HEK293 (cell line): Measurements from ENCODE around the gene PEX5L.

Experiments
- CTCF ChIA-PET: fragments of 350-600 bp; formaldehyde crosslinking; extraction: SDS; loops from one replicate; lab custom pipeline; 2021; ENCODE audit warnings: antibody characterized with exemption; lab: Yijun Ruan, JAX
- POLR2A ChIA-PET: fragments of 300-600 bp; formaldehyde crosslinking; extraction: SDS; loops from one replicate; lab custom pipeline; 2020; ENCODE audit warnings: antibody characterized with exemption, inconsistent platforms; lab: Yijun Ruan, JAX
- H3K27ac ChIP-seq: fragments of 200-500 bp; sonication (Bioruptor generic); 2 replicates; pipeline ENCODE4 v1.5.1; 2014; ENCODE audit warnings: low read depth, low read length, control low read depth, inconsistent platforms; ENCODE audit errors: extremely low read depth
- H3K36me3 ChIP-seq, 2 experiments: fragments of 200-500 bp in 1 of 2; sonication (Bioruptor generic) in 1 of 2; 1 replicate in 1 of 2; 2 replicates in 1 of 2; pipeline ENCODE4 v1.5.1; 2014 to 2017; ENCODE audit warnings: inconsistent platforms in 2 of 2, low read length in 2 of 2; ENCODE audit not compliant: control insufficient read depth in 2 of 2, insufficient read depth in 1 of 2
- H3K4me1 ChIP-seq: fragments of 200-500 bp; sonication (Bioruptor generic); 2 replicates; pipeline ENCODE4 v1.5.1; 2014; ENCODE audit warnings: mild to moderate bottlenecking, low read length, inconsistent platforms; ENCODE audit not compliant: control insufficient read depth, insufficient read depth
- H3K4me3 ChIP-seq: 2 replicates; pipeline ENCODE4 v1.5.1; 2011; ENCODE audit warnings: low read depth, mild to moderate bottlenecking, control low read depth, low read length, moderate library complexity
- H3K9me3 ChIP-seq: fragments of 200-500 bp; sonication (Bioruptor generic); 2 replicates; pipeline ENCODE4 v1.5.1; 2014; ENCODE audit warnings: low read depth, low read length, inconsistent platforms; ENCODE audit not compliant: control insufficient read depth, insufficient read depth
- GLIS1 ChIP-seq: fragments of 450-650 bp; formaldehyde crosslinking; IDR thresholded peaks from 2 replicates; pipeline ENCODE4 v1.5.1; 2016; ENCODE audit warnings: missing biosample characterization, missing genetic modification characterization
- HOXC10 ChIP-seq: sonication (generic); formaldehyde crosslinking; IDR thresholded peaks from 2 replicates; pipeline ENCODE4 v1.8.1; 2023; ENCODE audit warnings: mild to moderate bottlenecking, missing genetic modification reagents
- IKZF3 ChIP-seq: fragments of 450-650 bp; IDR thresholded peaks from 2 replicates; pipeline ENCODE4 v1.5.0; 2018; ENCODE audit warnings: missing biosample characterization, mild to moderate bottlenecking, missing genetic modification characterization, moderate library complexity
- PRDM2 ChIP-seq: fragments of 450-650 bp; formaldehyde crosslinking; IDR thresholded peaks from 2 replicates; pipeline ENCODE4 v1.5.1; 2016; ENCODE audit warnings: missing biosample characterization, missing genetic modification characterization, borderline replicate concordance
- ZBTB8A ChIP-seq: fragments of 450-650 bp; formaldehyde crosslinking; IDR thresholded peaks from 2 replicates; pipeline ENCODE4 v1.5.1; 2016; ENCODE audit warnings: missing biosample characterization, missing genetic modification characterization
- ZIC2 ChIP-seq: fragments of 450-650 bp; formaldehyde crosslinking; IDR thresholded peaks from 2 replicates; pipeline ENCODE4 v1.5.1; 2016; ENCODE audit warnings: missing biosample characterization, missing genetic modification characterization
- ZNF133 ChIP-seq: fragments of 450-650 bp; formaldehyde crosslinking; IDR thresholded peaks from 2 replicates; pipeline ENCODE4 v1.5.1; 2016; ENCODE audit warnings: missing biosample characterization, missing genetic modification characterization
- ZNF146 ChIP-seq: fragments of 450-650 bp; formaldehyde crosslinking; IDR thresholded peaks from 2 replicates; pipeline ENCODE4 v1.5.1; 2016; ENCODE audit warnings: missing biosample characterization, missing genetic modification characterization
- ZNF24 ChIP-seq: fragments of 450-650 bp; formaldehyde crosslinking; IDR thresholded peaks from 2 replicates; pipeline ENCODE4 v1.5.1; 2016; ENCODE audit warnings: missing biosample characterization, missing genetic modification characterization
- ZNF391 ChIP-seq: fragments of 450-650 bp; formaldehyde crosslinking; IDR thresholded peaks from 2 replicates; pipeline ENCODE4 v1.5.1; 2016; ENCODE audit warnings: low read depth, missing biosample characterization, missing genetic modification characterization, borderline replicate concordance
- ZNF423 ChIP-seq: fragments of 450-650 bp; formaldehyde crosslinking; IDR thresholded peaks from 2 replicates; pipeline ENCODE4 v1.5.1; 2016; ENCODE audit warnings: missing biosample characterization, missing genetic modification characterization
- ZNF48 ChIP-seq: fragments of 450-650 bp; formaldehyde crosslinking; IDR thresholded peaks from 2 replicates; pipeline ENCODE4 v1.5.1; 2016; ENCODE audit warnings: missing biosample characterization, missing genetic modification characterization
- ZNF544 ChIP-seq: fragments of 450-650 bp; formaldehyde crosslinking; IDR thresholded peaks from 2 replicates; pipeline ENCODE4 v1.5.0; 2017; ENCODE audit warnings: missing biosample characterization, missing genetic modification characterization
- ZNF548 ChIP-seq: fragments of 450-650 bp; formaldehyde crosslinking; IDR thresholded peaks from 2 replicates; pipeline ENCODE4 v1.5.1; 2016; ENCODE audit warnings: missing biosample characterization, missing genetic modification characterization
- ZNF561 ChIP-seq: fragments of 450-650 bp; IDR thresholded peaks from 2 replicates; pipeline ENCODE4 v1.5.1; 2018; ENCODE audit warnings: missing biosample characterization, missing genetic modification characterization, borderline replicate concordance
- ZNF670 ChIP-seq: fragments of 450-650 bp; formaldehyde crosslinking; IDR thresholded peaks from 2 replicates; pipeline ENCODE4 v1.5.1; 2016; ENCODE audit warnings: missing biosample characterization, missing genetic modification characterization, low read depth
- ZNF837 ChIP-seq: fragments of 450-650 bp; formaldehyde crosslinking; IDR thresholded peaks from 2 replicates; pipeline ENCODE4 v1.5.1; 2016; ENCODE audit warnings: missing biosample characterization, missing genetic modification characterization
- TF ChIP-seq, protein P1 (sequence below): fragments of 450-650 bp; formaldehyde crosslinking; conservative IDR thresholded peaks from 2 replicates; pipeline ENCODE4 v1.5.1; 2016; ENCODE audit warnings: low read depth, missing biosample characterization, missing genetic modification characterization
- TF ChIP-seq, protein P2 (sequence below): fragments of 450-650 bp; formaldehyde crosslinking; IDR thresholded peaks from 2 replicates; pipeline ENCODE4 v1.5.1; 2017; ENCODE audit warnings: missing biosample characterization, missing genetic modification characterization

The PEX5L gene

GRCh38 chr3:180068023-180068422 is 31.3 kb upstream of the PEX5L start (continued):
- TF ChIP-seq GLIS1 (tag by site-specific recombination) = no peak
- TF ChIP-seq ZNF670 (tag by site-specific recombination) = no peak

DNA sequence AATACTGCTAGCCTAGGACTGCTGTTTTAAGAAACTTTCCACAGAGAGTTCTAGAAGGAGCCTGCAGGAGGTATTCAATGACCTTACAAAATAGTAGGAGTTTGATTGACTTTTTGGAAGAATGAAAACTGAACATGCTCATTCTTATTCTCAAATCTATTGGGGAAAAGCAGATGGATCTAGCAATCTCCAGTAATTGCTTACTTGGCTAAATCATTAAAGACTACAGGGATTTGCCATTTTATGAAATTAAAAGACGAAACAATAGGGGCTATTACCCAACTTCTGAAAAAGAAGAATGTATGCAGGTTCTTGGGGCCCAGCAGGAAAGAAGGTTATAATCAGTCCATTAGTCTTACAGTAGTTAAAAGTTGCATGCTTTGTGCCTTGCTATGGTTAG is 29.9 kb upstream of the PEX5L start:
- no peaks in the 10 kb centered on the region for H3K36me3 ChIP-seq
- no peaks in the 10 kb centered on the region for H3K9me3 ChIP-seq
- H3K27ac ChIP-seq = no peak overlapping the region
- no peaks in the 10 kb centered on the region for H3K4me1 ChIP-seq
- no peak overlapping the region for H3K4me3 ChIP-seq
- ChIA-PET CTCF (no interaction called here), POLR2A (no interaction called here)
- TF ChIP-seq ZNF391 (tag by site-specific recombination) (no peak), ZNF561 (tag by site-specific recombination) (no peak), ZNF146 (no peak), ZNF548 (tag by site-specific recombination) (no peak), ZNF544 (no peak), ZNF423 (tag by site-specific recombination) (no peak), ZNF837 (no peak), PRDM2 (no peak), ZIC2 (no peak), ZNF48 (tag by site-specific recombination) (no peak), HOXC10 (no peak), ZNF24 (tag by site-specific recombination) (no peak), IKZF3 (tag by site-specific recombination) (no peak), ZBTB8A (no peak), ZNF133 (no peak)
- TF ChIP-seq, protein P1, sequence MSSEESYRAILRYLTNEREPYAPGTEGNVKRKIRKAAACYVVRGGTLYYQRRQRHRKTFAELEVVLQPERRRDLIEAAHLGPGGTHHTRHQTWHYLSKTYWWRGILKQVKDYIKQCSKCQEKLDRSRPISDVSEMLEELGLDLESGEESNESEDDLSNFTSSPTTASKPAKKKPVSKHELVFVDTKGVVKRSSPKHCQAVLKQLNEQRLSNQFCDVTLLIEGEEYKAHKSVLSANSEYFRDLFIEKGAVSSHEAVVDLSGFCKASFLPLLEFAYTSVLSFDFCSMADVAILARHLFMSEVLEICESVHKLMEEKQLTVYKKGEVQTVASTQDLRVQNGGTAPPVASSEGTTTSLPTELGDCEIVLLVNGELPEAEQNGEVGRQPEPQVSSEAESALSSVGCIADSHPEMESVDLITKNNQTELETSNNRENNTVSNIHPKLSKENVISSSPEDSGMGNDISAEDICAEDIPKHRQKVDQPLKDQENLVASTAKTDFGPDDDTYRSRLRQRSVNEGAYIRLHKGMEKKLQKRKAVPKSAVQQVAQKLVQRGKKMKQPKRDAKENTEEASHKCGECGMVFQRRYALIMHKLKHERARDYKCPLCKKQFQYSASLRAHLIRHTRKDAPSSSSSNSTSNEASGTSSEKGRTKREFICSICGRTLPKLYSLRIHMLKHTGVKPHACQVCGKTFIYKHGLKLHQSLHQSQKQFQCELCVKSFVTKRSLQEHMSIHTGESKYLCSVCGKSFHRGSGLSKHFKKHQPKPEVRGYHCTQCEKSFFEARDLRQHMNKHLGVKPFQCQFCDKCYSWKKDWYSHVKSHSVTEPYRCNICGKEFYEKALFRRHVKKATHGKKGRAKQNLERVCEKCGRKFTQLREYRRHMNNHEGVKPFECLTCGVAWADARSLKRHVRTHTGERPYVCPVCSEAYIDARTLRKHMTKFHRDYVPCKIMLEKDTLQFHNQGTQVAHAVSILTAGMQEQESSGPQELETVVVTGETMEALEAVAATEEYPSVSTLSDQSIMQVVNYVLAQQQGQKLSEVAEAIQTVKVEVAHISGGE (tag by site-specific recombination) = no peak
- TF ChIP-seq, protein P2, sequence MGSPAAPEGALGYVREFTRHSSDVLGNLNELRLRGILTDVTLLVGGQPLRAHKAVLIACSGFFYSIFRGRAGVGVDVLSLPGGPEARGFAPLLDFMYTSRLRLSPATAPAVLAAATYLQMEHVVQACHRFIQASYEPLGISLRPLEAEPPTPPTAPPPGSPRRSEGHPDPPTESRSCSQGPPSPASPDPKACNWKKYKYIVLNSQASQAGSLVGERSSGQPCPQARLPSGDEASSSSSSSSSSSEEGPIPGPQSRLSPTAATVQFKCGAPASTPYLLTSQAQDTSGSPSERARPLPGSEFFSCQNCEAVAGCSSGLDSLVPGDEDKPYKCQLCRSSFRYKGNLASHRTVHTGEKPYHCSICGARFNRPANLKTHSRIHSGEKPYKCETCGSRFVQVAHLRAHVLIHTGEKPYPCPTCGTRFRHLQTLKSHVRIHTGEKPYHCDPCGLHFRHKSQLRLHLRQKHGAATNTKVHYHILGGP (tag by site-specific recombination) = no peak
